Gastroesophageal sphincter (tissue), 4 donors: ENCODE results near the gene SNX25. TPM values are rescaled to one million over a fixed set of nuclear protein-coding genes. Genes with fewer than 3 reads are reported as not detected.

Source experiments
- ATAC-seq: fragments of 150-250 bp; one replicate; pipeline ENCODE4 v1.9.1; 2016; ENCODE audit warnings: mild to moderate bottlenecking, moderate library complexity
- H3K27ac ChIP-seq, 4 donors: fragments of 200-600 bp; sonication (generic) in 3 of 4; 1 replicate in 3 of 4; 2 replicates in 1 of 4; pipeline ENCODE4 v1.5.1; 2016 to 2019
- H3K27me3 ChIP-seq: fragments of 200-600 bp; sonication (generic); one replicate; pipeline ENCODE4 v1.5.1; 2019
- H3K36me3 ChIP-seq, 2 donors: fragments of 200-600 bp; sonication (generic); one replicate each; pipeline ENCODE4 v1.5.1; 2019; ENCODE audit warnings: control low read depth in 1 of 2
- H3K4me1 ChIP-seq, 3 donors: fragments of 200-600 bp; sonication (generic); 1 replicate in 2 of 3; 2 replicates in 1 of 3; pipeline ENCODE4 v1.5.1; 2016 to 2019; ENCODE audit warnings: control low read depth in 2 of 3
- H3K4me3 ChIP-seq, 2 donors: fragments of 200-600 bp; sonication (generic); one replicate each; pipeline ENCODE4 v1.5.1; 2019; ENCODE audit warnings: mild to moderate bottlenecking in 1 of 2, moderate library complexity in 1 of 2
- H3K9me3 ChIP-seq, 3 donors: fragments of 200-600 bp; sonication (generic); one replicate each; pipeline ENCODE4 v1.5.1; 2017 to 2019; ENCODE audit warnings: control low read depth in 2 of 3
- CTCF ChIP-seq, 4 experiments: fragments of 200-600 bp in 2 of 4; fragments of 450-650 bp in 2 of 4; sonication (generic) in 1 of 4; IDR thresholded peaks; one replicate each; pipeline ENCODE4 v1.5.1; 2017 to 2019; ENCODE audit warnings: antibody characterized with exemption in 4 of 4, mild to moderate bottlenecking in 2 of 4, moderate library complexity in 2 of 4
- EP300 ChIP-seq: sonication (generic); formaldehyde crosslinking; IDR thresholded peaks from one replicate; pipeline ENCODE4 v1.6.1; 2017; ENCODE audit warnings: antibody characterized with exemption, mild to moderate bottlenecking
- POLR2A ChIP-seq, 2 donors: fragments of 450-650 bp; IDR thresholded peaks; one replicate each; pipeline ENCODE4 v1.6.1; 2017; ENCODE audit warnings: antibody characterized with exemption in 2 of 2, mild to moderate bottlenecking in 2 of 2, moderate library complexity in 1 of 2
- POLR2AphosphoS5 ChIP-seq: sonication (generic); formaldehyde crosslinking; IDR thresholded peaks from one replicate; pipeline ENCODE4 v1.6.1; 2017; ENCODE audit warnings: antibody characterized with exemption
- WGBS, 2 donors: methylation state at CpG; one replicate each; pipeline ENCODE4 v1.1.5; 2018; ENCODE audit warnings: low coverage in 1 of 2; 5-methylcytosine and 5-hydroxymethylcytosine counted together
- total RNA-seq, 4 donors: library from RNA; depleted of rRNA; stranded (reverse); fragments of >200 nt; gene quantifications; one replicate each; pipeline ENCODE4 v1.1.0, GENCODE V29; 2016

Gene SNX25
- total RNA-seq, 4 donors from 2014 or later: 17.9 to 30.5 (median 24.9) TPM

- no peak overlapping the region for H3K27ac ChIP-seq
- WGBS, 2 donors: 79 to 90% methylated on average over 3 of the region's 3 CpGs
- no peaks in the 10 kb centered on the region for H3K9me3 ChIP-seq
- peaks cover 3 to 55% of the 10 kb centered on the region in 2 donors for H3K36me3 ChIP-seq
- TF ChIP-seq CTCF (IDR thresholded peaks at IDR 0.05) (no peak), EP300 (no peak), POLR2A (IDR thresholded peaks at IDR 0.05) (no peak), POLR2AphosphoS5 (no peak)
- ATAC-seq: no peak
- no peaks in the 10 kb centered on the region for H3K27me3 ChIP-seq
- no peak overlapping the region for H3K4me3 ChIP-seq
- no peaks in the 10 kb centered on the region for H3K4me1 ChIP-seq
Measured at GRCh38 chr4:185339941-185340340, 130.5 kb downstream of the SNX25 start.

DNA sequence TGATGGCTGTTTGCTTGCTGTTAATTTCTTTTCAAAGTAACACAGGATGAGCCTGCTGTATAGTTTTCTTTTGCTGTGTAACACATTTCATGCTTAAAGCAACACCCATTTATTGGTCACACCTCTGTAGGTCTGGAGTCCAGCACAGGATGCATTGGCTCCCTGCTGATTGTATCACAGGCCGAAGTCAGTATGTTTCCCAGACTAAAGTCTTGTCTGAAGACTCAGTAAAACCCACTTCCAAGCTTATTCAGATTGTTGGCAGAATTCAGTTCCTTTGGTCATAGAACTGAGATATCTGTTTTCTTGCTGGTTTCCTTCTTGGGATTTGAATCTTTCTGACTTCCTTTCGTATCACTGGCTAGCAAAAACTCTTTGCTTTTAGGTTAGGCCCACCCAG lies 132.0 kb downstream of the SNX25 start:
- Histone ChIP-seq H3K27ac (no peak overlapping the region), H3K27me3 (no peaks in the 10 kb centered on the region), H3K9me3 (no peaks in the 10 kb centered on the region), H3K4me3 (no peak overlapping the region), H3K4me1 (peaks cover 0 to 4% (median 0%) of the 10 kb centered on the region in 3 donors), H3K36me3 (peaks cover 3 to 67% of the 10 kb centered on the region in 2 donors)
- WGBS, 2 donors: 88% methylated on average over 2 of the region's 2 CpGs; no CpG with 5 or more reads in 1 of the 2 donors
- no peak for ATAC-seq
- TF ChIP-seq POLR2A (IDR thresholded peaks at IDR 0.05) (no peak), POLR2AphosphoS5 (no peak), CTCF (IDR thresholded peaks at IDR 0.05) (no peak), EP300 (no peak)

GRCh38 chr4:185341841-185342240 lies 132.4 kb downstream of the SNX25 start:
- Histone ChIP-seq H3K27me3 (no peaks in the 10 kb centered on the region), H3K9me3 (no peaks in the 10 kb centered on the region), H3K4me3 (no peak overlapping the region), H3K4me1 (peaks cover 0 to 4% (median 0%) of the 10 kb centered on the region in 3 donors), H3K27ac (no peak overlapping the region), H3K36me3 (peaks cover 3 to 72% of the 10 kb centered on the region in 2 donors)
- TF ChIP-seq POLR2A (IDR thresholded peaks at IDR 0.05) (no peak), POLR2AphosphoS5 (no peak), EP300 (no peak), CTCF (IDR thresholded peaks at IDR 0.05) (no peak)
- ATAC-seq: no peak
- WGBS, 2 donors: 99 to 100% methylated on average over 5 to 6 of the region's 6 CpGs

DNA sequence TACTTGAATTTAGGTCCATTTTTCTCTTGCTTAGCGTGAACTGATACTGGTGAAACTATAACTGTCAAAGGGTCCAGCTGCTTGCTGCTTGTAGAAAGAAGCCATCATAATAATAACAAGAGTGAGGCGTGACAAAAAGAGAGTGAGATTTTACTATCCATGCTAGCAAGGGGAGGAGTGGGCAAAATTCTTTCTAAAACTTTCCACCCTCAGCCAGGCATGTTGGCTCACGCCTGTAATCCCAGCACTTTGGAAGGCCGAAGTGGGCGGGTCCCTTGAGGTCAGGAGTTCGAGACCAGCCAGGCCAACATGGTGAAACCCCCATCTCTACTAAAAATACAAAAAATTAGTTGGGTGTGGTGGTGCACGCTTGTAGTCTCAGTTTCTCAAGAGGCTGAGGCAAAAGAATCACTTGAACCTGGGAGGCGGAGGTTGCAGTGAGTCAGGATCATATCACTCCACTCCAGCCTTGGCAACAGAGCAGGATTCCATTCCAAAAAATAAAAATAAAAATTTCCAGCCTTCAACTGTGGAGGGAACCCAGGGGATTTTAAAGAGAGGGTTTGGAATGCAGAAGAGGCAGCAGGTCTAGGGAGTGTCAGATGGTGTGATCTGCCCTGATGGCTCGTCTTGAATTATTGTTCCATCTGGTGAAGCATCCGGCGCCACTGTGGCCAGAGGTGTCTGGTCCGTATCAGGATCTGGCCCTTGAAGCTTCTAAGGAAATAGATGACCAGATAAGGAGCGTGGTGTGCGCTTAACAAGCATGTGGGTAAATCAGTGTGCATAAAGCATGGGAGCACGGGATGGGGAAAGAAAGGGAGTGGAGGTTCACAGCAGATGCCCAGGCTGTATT lies 134.6 kb downstream of the SNX25 start:
- Histone ChIP-seq H3K27ac (peak overlapping the region in 3 of 4 donors; percentile 28 to 53 (median 33)), H3K9me3 (no peaks in the 10 kb centered on the region), H3K4me1 (peaks cover 0 to 4% (median 0%) of the 10 kb centered on the region in 3 donors), H3K36me3 (peaks cover 3 to 86% of the 10 kb centered on the region in 2 donors), H3K27me3 (no peaks in the 10 kb centered on the region), H3K4me3 (no peak overlapping the region)
- 55 to 68% methylated on average over 10 to 15 of the region's 15 CpGs for WGBS, 2 donors
- ATAC-seq: peak; percentile 60
- TF ChIP-seq POLR2AphosphoS5 (no peak), CTCF (IDR thresholded peaks at IDR 0.05) (no peak), POLR2A (IDR thresholded peaks at IDR 0.05) (no peak), EP300 (no peak)
